A549 treated with DMSO at 1 μM for 4 hours (cell line): ENCODE measurements around the gene WRNIP1. TPM values are rescaled to one million over a fixed set of nuclear protein-coding genes. Genes with fewer than 3 reads are reported as not detected.

Experiments
- total RNA-seq: library from RNA; stranded (reverse); fragments of 200-300 nt; extraction: Qiagen RNA extraction; gene quantifications from 5 replicates; pipeline ENCODE4 v1.2.3, GENCODE V29; 2022; ENCODE audit warnings: low read depth

Gene WRNIP1
- total RNA-seq = 37.3 to 44.9 TPM (median 40.5 TPM) in 5 replicates

DNA sequence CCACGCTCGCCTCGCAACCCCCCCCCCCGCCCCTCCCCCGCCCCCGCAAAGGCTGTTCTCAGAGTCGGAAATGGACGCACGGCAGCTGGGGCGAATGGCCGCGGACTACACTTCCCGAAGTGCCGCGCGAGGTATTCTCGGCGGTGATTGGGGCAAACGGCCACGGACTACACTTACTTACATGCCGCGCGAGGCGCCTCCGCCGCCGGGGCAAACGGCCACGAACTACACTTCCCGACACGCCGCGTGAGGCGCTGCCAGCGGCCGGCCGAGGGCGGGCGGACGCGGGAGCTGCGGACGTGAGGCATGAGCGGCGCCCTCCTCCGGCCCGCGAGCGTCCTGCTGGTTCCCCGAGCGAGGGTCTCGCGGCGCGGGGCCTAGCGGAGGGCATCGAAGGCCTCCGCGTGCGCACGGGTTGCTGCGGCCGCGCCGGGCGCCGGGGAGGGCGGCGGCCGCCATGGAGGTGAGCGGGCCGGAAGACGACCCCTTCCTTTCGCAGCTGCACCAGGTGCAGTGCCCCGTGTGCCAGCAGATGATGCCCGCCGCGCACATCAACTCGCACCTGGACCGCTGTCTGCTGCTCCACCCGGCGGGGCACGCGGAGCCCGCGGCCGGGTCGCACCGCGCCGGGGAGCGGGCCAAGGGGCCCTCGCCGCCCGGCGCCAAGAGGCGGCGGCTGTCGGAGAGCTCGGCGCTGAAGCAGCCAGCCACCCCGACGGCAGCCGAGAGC lies at the start of gene WRNIP1:
Gene WRNIP1 (plus strand): TSS at position 228 of the 730 bp plus-strand sequence. CDS start 230 bp downstream, at position 458.

DNA sequence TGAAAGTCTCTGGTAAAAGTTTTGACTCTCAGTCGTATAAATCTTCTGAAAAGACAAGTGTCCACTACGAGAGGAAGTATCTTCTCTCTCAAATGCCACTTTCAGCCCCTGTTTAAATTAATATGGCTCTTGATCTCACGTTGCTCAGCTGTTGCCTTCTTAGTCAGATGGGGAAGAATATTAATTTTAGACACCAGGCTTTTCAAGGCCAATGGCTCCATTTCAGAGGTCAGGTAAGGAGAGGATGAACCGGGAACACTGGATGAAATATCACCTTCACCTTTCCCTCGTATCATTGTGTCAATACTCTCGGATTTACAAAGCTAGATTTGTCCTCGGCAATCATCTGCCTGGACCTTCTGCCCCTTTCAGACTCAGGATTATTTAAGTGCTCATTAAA lies 14.4 kb upstream of the WRNIP1 start, which contains the start of gene MYLK4:
Gene MYLK4 (minus strand): TSS at position 91 of the 400 bp plus-strand sequence. CDS start 1,628 bp downstream, outside the sequence.

Other genes with a start within 250 kb of the WRNIP1 start
- 0.12 to 0.19 TPM (median 0.14 TPM) in 5 replicates for gene MYLK4, start 14.5 kb upstream of the WRNIP1 start, total RNA-seq
- gene SERPINB1, start 76.5 kb downstream of the WRNIP1 start, total RNA-seq = 48.6 to 58.3 TPM (median 51.7 TPM) in 5 replicates
- gene SERPINB9, start 137.9 kb downstream of the WRNIP1 start, total RNA-seq = 9.8 to 16.9 TPM (median 14.9 TPM) in 5 replicates
- 133 to 147 TPM (median 141 TPM) in 5 replicates for gene SERPINB6, start 206.2 kb downstream of the WRNIP1 start, total RNA-seq
- gene NQO2, start 234.5 kb downstream of the WRNIP1 start, total RNA-seq = 69.7 to 86.4 TPM (median 79.5 TPM) in 5 replicates